Skin of body (tissue), 2 donors: ENCODE results near the gene KIF5A. TPM values are rescaled to one million over a fixed set of nuclear protein-coding genes. Genes with fewer than 3 reads are reported as not detected.

ENCODE experiments used
- DNase-seq: peaks from one replicate; lab custom pipeline; 2025; lab: John Stamatoyannopoulos, UW
- total RNA-seq: library from RNA; depleted of rRNA; stranded (reverse); fragments of >200 nt; gene quantifications from one replicate; pipeline ENCODE4 v1.2.3, GENCODE V29; 2014

The KIF5A gene
- total RNA-seq, 1 donor from 2014 or later: 0.39 TPM

GRCh38 chr12:57520053-57520818 lies 29.6 kb upstream of the KIF5A start, which contains the start of gene DDIT3:
TSS of gene DDIT3 (minus strand) at chr12:57520514. CDS start at chr12:57517406, 3,108 bp downstream.
- peak; percentile 99 for DNase-seq

- peak; percentile 59 for DNase-seq
These were observed 28.3 kb upstream of the KIF5A start for GRCh38 chr12:57521525-57522010.

- peak; percentile 87 for DNase-seq
These were observed 27.6 kb upstream of the KIF5A start, which contains the start of gene MBD6 for GRCh38 chr12:57522011-57522886. TSS of gene MBD6 (plus strand) at chr12:57522824. CDS start at chr12:57524304, 1,480 bp downstream.

- peak; percentile 82 for DNase-seq
These were observed 26.7 kb upstream of the KIF5A start for GRCh38 chr12:57522887-57523705.

GRCh38 chr12:57523706-57524614 lies 25.9 kb upstream of the KIF5A start:
- DNase-seq: no peak

- no peak for DNase-seq
These were observed 24.8 kb upstream of the KIF5A start for GRCh38 chr12:57524814-57525614.

DNA sequence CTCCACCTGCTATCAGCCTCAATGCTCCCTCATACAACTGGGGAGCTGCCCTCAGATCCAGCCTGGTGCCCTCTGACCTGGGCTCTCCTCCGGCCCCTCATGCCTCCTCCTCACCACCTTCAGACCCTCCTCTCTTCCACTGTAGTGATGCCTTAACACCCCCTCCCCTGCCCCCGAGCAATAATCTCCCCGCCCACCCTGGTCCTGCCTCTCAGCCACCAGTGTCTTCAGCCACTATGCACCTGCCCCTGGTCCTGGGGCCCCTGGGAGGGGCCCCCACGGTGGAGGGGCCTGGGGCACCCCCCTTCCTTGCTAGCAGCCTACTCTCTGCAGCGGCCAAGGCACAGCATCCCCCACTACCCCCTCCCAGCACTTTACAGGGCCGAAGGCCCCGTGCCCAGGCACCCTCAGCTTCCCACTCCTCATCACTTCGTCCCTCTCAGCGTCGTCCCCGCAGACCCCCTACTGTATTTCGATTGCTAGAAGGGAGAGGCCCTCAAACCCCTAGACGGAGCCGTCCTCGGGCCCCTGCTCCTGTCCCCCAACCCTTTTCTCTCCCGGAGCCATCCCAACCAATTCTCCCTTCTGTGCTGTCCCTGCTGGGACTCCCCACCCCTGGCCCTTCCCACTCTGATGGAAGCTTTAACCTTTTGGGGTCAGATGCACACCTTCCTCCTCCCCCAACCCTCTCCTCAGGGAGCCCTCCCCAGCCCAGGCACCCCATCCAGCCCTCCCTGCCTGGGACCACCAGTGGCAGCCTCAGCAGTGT lies 24.0 kb upstream of the KIF5A start:
- DNase-seq: no peak

DNA sequence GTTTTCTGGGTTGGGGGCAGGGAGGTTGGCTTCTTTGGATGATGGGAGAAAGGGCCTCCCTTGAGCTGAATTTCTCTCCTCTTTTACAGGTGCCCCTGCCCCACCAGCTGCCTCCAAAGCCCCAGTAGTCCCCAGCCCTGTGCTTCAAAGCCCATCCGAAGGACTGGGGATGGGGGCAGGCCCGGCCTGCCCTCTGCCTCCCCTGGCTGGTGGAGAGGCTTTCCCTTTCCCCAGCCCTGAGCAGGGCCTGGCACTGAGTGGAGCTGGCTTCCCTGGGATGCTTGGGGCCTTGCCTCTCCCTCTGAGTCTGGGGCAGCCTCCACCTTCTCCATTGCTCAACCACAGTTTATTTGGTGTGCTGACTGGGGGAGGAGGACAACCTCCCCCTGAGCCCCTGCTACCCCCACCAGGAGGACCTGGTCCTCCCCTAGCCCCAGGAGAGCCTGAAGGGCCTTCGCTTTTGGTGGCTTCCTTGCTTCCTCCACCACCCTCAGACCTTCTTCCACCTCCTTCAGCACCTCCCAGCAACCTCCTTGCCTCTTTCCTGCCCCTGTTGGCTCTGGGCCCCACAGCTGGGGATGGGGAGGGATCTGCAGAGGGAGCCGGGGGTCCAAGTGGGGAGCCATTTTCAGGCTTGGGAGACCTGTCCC lies 23.2 kb upstream of the KIF5A start:
- no peak for DNase-seq

- DNase-seq: peak; percentile 19
These were observed 22.7 kb upstream of the KIF5A start for GRCh38 chr12:57527184-57527583.

DNA sequence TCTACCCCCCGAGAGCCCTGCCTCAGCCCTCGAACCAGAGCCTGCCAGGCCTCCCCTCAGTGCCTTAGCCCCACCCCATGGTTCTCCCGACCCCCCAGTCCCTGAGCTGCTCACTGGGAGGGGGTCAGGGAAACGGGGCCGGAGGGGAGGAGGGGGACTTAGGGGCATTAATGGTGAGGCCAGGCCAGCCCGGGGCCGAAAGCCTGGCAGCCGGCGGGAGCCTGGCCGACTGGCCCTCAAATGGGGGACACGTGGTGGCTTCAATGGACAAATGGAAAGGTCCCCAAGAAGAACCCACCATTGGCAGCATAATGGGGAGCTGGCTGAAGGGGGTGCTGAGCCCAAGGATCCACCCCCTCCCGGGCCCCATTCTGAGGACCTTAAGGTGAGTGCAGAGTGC lies 21.7 kb upstream of the KIF5A start:
- DNase-seq: no peak

GRCh38 chr12:57528831-57529555 lies 20.9 kb upstream of the KIF5A start:
- DNase-seq: no peak

- no peak for DNase-seq
These were observed 20.0 kb upstream of the KIF5A start for GRCh38 chr12:57529831-57530230.

DNA sequence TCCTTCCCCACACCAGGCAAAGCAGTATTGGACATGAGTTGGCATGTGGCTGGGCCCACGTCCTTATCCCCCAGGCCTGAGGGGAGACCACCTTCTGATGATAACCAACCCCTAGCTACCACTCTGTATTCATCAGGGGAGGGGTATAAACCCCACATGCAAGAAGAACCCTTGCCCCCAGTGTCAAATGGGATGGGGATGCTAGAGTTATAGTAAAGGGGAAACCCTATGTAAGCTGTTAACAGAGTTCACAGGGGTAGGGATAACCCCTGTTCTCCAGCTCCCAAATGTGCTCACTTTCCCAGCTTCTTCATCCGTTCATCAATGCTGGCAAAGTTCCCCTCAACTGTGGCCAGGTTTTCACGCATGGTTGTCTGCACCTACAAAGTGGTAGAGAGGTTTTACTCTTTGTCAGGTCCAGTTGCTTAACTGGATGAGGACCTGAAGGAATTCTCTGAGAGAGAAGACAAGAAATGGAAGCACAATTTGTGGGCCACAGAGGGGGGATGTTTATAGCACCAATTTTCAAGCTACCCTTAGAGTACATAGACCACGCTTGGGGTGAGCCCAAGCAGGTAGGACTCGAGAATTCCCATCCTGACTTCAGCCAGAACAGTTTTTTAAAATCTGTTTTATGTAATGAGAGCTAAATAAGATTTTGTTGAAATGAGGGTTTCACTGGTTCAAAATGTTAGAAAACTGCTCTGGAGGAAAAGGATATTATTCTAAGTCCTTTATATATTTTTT lies 19.3 kb upstream of the KIF5A start:
- DNase-seq: no peak

DNA sequence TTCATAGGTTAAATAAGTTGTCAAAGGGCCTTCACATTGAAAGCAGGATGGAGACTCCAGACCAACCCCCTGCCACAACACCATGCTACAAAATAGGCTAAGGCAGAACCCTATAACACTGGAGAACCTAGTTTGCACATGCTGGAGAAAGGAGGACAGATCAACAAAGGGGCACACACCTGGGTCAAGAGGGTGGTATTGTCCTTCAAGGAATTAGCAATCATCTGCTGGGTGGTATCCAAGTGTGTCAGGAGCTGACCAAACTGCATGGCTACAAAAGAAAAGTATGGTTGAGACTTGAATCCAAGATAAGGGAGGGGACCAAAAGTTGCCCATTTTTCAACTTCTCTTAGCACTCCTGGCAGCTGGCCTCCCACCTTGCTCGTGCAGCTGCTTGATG lies 18.0 kb upstream of the KIF5A start:
- no peak for DNase-seq

- DNase-seq: no peak
These were observed 16.7 kb upstream of the KIF5A start for GRCh38 chr12:57533108-57533507.

DNA sequence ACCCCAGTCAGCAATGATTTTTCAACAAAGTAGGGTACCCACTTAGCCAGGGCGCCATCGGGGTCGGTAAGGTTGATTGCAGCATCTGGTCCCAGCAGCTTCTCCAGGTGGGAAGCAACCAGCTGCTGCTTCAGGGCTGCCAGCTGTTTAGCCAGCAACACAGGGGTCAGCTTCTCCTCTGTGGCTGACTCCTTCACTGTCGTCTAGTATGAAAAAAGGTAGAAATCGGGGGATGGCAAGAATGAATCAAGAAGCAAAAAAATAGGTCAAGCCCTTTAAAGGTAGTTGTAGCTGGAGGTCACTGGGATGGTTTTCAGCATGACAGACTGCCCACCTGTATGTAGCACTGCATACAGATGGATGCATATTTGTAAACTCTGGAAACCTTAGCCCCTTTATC lies 15.6 kb upstream of the KIF5A start:
- no peak for DNase-seq
